Neural cell (in vitro differentiated cells): ENCODE measurements around the gene TTK.

Source experiments
- EP300 ChIP-seq: fragments of 450-650 bp; conservative IDR thresholded peaks from 2 replicates; pipeline ENCODE4 v1.6.1; 2014; ENCODE audit warnings: antibody characterized with exemption, mild to moderate bottlenecking, moderate library complexity; ENCODE audit not compliant: poor library complexity, severe bottlenecking
- EZH2 ChIP-seq: fragments of 200-600, 300-800 bp; shearing (Covaris generic), sonication (generic); IDR thresholded peaks from 2 replicates; pipeline ENCODE4 v1.6.1; 2014; ENCODE audit warnings: antibody characterized with exemption, low read length, borderline replicate concordance, mild to moderate bottlenecking; ENCODE audit not compliant: insufficient read depth, poor library complexity, severe bottlenecking
- TAF1 ChIP-seq: IDR thresholded peaks from 2 replicates; pipeline ENCODE4 v1.6.1; 2012; ENCODE audit warnings: low read depth
- TF ChIP-seq, protein P1 (sequence below): fragments of 450-650 bp; IDR thresholded peaks from 2 replicates; pipeline ENCODE4 v1.5.1; 2014; ENCODE audit warnings: antibody characterized with exemption, mild to moderate bottlenecking, moderate library complexity; ENCODE audit not compliant: poor library complexity, severe bottlenecking

DNA sequence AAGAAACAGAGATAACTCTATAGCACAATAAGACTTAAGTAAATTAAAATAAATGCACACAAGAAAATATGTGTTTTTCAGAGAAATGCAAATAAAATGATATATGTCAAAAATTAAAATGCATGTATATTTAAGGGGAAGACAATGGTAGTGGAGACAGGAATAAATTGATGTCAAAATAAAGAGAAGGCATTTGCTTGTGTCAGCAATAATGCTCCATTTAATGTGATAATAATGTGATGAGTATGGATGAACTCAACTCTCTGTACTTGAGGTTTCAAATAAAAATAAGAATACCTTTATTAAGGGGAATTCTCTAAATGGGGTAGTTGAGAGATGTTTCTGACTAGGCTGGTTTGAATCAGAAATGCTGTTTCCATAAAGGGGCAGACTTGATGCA, 56.3 kb downstream of the TTK start:
- TF ChIP-seq EP300 (no peak), TAF1 (no peak), EZH2 (no peak)
- TF ChIP-seq, protein P1, sequence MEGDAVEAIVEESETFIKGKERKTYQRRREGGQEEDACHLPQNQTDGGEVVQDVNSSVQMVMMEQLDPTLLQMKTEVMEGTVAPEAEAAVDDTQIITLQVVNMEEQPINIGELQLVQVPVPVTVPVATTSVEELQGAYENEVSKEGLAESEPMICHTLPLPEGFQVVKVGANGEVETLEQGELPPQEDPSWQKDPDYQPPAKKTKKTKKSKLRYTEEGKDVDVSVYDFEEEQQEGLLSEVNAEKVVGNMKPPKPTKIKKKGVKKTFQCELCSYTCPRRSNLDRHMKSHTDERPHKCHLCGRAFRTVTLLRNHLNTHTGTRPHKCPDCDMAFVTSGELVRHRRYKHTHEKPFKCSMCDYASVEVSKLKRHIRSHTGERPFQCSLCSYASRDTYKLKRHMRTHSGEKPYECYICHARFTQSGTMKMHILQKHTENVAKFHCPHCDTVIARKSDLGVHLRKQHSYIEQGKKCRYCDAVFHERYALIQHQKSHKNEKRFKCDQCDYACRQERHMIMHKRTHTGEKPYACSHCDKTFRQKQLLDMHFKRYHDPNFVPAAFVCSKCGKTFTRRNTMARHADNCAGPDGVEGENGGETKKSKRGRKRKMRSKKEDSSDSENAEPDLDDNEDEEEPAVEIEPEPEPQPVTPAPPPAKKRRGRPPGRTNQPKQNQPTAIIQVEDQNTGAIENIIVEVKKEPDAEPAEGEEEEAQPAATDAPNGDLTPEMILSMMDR = no peak
